G401 (cell line): Measurements from ENCODE around the gene LBR. TPM values are rescaled to one million over a fixed set of nuclear protein-coding genes. Genes with fewer than 3 reads are reported as not detected.

Source experiments
- DNase-seq: peaks from one replicate; pipeline ENCODE4 v3.0.0-alpha.2; 2015; ENCODE audit warnings: low spot score
- in situ Hi-C: cut with HindIII; loops from 2 replicates; pipeline ENCODE4 v1.10.0; 2016; ENCODE audit warnings: low sequenced_read_pairs, mixed read lengths
- total RNA-seq: library from RNA; depleted of rRNA; stranded (reverse); fragments of >200 nt; shearing (Covaris generic); gene quantifications from 2 replicates; pipeline ENCODE4 v1.2.3, GENCODE V29; 2014

Gene LBR
- total RNA-seq, 1 experiment from 2014 or later, result 49.1 TPM

- in situ Hi-C loops, result no loop called here
- no peak for DNase-seq
Measured at GRCh38 chr1:225448146-225448805, 20.4 kb upstream of the LBR start.

GRCh38 chr1:225447650-225448089 is 19.8 kb upstream of the LBR start:
- DNase-seq, result peak; percentile 26
- in situ Hi-C loops, result no loop called here

- in situ Hi-C loops, result no loop called here
- DNase-seq, result no peak
Measured at GRCh38 chr1:225446981-225447615, 19.3 kb upstream of the LBR start.

- DNase-seq, result no peak
- in situ Hi-C loops, result no loop called here
Measured at GRCh38 chr1:225446595-225446960, 18.7 kb upstream of the LBR start.

- in situ Hi-C loops, result no loop called here
- DNase-seq, result no peak
Measured at GRCh38 chr1:225445639-225446594, 18.1 kb upstream of the LBR start.

- in situ Hi-C loops, result no loop called here
Measured at GRCh38 chr1:225442123-225442505, 14.3 kb upstream of the LBR start.

GRCh38 chr1:225441314-225442122 is 13.7 kb upstream of the LBR start:
- DNase-seq, result no peak
- in situ Hi-C loops, result no loop called here

More at GRCh38 chr1:225442123-225442505, 14.3 kb upstream of the LBR start:
- DNase-seq, result no peak

DNA sequence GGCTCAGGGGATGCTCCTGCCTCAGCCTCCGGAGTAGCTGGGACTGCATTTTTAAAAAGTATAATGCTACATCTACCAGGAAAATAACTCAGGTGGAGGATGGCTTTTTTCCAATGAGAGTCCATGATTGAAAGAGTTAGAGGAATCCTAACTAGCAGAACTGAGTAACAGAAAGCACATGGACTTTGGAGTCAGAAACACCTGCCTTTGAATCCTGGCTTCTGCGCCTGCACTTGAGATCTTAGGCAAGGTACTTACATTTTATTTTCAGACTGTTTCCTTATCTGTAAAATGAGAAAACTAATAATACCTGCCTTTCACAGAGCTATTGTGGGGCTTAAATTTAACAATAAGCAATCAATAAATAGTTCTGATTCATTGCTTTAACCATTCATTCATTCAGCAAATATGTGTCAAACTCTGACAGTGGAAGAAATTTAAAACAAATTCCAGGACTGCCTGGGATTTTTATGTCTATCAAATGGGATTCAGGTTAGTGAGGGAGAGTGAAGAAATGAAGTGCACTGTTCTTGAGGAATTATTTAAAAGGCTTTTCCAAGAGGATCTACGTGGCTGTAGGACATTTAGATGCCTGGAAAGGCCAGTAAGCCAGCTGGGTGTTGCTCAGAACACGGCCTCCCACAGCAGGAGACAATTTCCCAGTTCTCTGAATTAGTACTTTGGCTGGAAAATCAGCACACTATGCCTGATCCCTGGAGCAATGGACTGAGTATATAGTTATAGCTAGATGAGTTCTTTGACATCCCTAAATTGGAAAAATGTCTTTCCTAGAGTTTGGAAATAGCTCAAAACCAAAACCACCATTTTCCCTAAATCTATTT is 12.8 kb upstream of the LBR start:
- in situ Hi-C loops, result no loop called here
- DNase-seq, result no peak

DNA sequence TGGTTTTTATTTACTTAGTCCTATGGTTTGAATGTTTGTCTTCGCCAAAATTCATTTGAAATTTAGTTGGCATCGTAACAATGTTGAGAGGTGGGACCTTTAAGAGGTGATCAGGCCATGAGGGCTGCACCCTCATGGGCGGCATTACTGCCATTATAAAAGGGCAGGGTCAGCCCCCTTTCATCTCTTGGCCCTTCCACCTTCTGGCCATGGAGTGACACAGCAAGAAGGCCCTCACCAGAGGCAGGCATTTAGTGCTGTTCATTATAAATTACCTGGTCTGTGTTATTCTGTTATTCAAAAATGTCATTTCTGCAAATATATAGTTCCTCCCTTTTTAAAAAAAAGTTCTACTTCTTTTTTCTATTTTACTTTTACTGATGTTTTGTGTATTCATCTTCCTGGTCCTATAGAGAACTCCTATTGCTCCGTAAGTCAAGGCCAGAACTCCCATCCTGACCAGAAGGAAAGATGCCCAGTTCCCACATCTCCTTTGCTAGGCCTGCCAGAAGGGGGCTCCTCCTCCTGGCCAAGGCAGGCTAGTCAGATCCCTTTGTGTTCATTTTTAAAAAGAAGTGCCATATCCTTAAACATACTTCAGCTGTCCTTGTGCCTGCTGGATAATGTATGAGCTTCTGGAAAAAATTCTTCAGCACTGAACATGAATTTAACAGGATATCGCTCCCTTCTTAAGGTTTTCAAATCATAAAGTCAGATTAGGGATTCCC is 10.0 kb upstream of the LBR start:
- DNase-seq, result no peak
- in situ Hi-C loops, result no loop called here

- no peak for DNase-seq
- in situ Hi-C loops, result no loop called here
Measured at GRCh38 chr1:225435957-225436392, 8.1 kb upstream of the LBR start.

DNA sequence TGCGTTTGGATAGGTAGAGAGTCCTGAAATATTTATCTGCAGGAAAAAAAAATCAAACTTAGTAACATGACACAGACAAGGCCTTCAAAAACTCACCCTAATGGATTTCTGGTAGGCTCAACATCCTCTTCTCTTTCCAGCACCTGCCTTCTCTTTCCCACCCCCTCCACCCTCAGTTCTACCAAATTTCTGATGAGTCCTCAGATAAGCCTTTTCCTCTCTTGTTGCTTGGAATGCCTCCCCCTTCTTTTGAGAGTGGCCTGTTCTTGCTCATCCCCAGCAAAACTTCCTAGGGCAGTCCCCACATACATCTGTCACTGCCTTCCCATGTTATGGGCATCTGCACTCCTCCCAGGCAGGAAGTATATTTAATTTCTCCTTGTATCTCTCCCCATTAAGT is 7.6 kb upstream of the LBR start:
- DNase-seq, result no peak
- in situ Hi-C loops, result no loop called here

DNA sequence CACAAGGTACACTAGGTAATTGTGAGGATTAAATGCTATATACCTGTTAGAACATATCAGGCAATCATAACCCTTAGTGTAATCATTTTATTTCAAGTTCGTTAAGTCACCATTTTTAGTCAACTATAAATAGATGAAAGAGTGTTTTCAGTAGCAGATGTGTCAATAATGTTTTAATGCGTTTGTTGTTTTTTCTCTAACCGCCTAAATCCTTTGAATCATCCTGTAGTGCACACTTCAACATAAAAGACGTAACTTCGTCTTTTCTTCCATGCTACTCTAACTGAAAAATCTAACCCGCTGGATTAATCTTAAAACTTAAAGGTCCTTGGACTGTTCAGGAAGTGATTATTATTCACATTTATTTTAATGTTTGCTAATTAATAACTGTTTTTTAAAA is 7.2 kb upstream of the LBR start:
- DNase-seq, result no peak
- in situ Hi-C loops, result no loop called here

GRCh38 chr1:225434046-225434445 is 6.2 kb upstream of the LBR start:
- in situ Hi-C loops, result no loop called here
- no peak for DNase-seq

DNA sequence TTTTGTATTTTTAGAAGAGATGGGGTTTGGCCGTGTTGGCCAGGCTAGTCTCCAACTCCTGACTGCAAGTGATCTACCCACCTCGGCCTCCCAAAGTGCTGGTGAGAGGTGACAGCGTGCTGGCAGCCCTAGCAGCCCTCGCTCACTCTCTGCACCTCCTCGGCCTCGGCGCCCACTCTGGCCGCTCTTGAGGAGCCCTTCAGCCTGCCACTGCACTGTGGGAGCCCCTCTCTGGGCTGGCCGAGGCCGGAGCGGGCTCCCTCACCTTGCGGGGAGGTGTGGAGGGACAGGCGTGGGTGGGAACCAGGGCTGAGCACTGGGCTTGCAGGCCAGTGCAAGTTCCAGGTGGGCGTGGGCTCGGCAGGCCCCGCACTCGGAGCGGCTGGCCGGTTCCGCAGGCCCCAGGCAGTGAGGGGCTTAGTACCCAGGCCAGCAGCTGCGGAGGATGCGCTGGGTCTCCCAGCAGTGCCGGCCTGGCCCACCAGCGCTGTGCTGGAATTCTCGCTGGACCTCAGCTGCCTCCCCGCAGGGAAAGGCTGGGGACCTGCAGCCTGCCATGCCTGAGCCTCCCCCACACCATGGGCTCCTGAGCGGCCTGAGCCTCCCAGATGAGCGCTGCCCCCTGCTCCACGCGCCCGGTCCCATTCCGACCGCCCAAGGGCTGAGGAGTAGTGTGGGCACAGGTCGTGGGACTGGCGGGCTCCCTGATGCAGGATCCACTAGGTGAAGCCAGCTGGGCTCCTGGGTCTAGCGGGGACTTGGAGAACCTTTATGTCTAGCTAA is 3.4 kb upstream of the LBR start:
- in situ Hi-C loops, result no loop called here
- no peak for DNase-seq

DNA sequence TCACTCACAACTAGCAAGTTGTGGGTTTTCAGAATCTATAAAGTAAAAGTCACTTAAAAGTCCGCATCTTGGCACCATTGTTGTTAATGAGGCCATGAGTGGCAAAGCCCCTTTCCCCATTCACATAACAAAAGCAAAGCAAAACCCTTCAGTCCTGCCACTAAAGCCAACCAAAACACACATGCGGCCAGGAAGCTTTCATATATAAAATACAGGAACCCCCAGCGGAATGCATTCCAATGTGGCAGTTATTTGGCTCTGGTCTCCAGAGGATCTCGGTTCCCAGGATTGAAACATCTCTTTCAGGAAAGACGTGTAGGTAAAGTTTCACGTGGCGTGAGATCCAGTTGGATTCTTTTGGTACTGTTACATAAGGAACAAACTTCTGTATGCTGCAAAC is 2.5 kb upstream of the LBR start:
- in situ Hi-C loops, result no loop called here
- DNase-seq, result no peak

DNA sequence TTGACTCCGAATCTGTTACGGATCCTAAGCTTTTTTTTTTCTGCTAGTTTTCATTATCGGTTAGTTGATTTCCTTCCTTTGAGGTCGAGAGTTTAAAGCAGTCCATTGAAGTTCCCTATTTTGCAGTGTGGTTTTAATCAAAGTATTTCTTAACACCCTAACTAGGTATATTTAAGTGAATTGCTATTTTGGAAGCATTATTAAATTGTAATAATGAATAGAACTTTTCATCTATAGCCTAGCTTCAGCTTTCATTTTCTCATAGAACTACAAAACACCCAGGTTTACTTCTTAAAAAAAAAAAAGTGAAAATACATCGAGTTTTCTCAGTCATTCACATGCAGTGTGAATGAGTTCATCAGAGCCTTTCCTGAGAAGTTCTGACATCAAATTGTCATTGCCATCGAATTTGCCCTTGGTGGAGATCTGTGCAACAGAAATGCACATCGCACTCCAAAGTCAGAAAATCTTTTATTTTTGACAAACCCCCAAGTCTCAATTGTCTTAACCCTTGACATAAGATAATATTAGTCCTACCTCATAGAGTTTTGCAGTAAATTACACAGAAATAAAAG is 1.1 kb upstream of the LBR start:
- in situ Hi-C loops, result no loop called here

More for the DNA sequence above, 1.1 kb upstream of the LBR start:
- DNase-seq, result peak; percentile 15
